ENCODE results near the gene DNAJC7.

DNAJC7 gene

GRCh38 chr17:41984454-41984853, 32.8 kb downstream of the DNAJC7 start:
- DNase-seq = no peak
- Histone ChIP-seq H3K4me3 (ENCODE audit: insufficient read depth, low read depth, low read length, poor library complexity, severe bottlenecking) (no peak overlapping the region), H3K36me3 (ENCODE audit: control insufficient read depth, insufficient read depth, low read length) (peaks cover 76% of the 10 kb centered on the region), H3K27me3 (replicated peaks; ENCODE audit: control insufficient read depth, insufficient read depth, low read length, poor library complexity, severe bottlenecking) (no peaks in the 10 kb centered on the region), H3K4me1 (ENCODE audit: control insufficient read depth, insufficient read depth, low read length, poor library complexity, severe bottlenecking) (no peaks in the 10 kb centered on the region), H3K27ac (ENCODE audit: insufficient read depth, low read length, poor library complexity, severe bottlenecking) (no peak overlapping the region), H3K9me3 (ENCODE audit: control insufficient read depth, low read length) (no peaks in the 10 kb centered on the region)

GRCh38 chr17:41982026-41982760, 35.0 kb downstream of the DNAJC7 start:
- no peak for DNase-seq
- Histone ChIP-seq H3K36me3 (ENCODE audit: control insufficient read depth, insufficient read depth, low read length) (peaks cover 71% of the 10 kb centered on the region), H3K9me3 (ENCODE audit: control insufficient read depth, low read length) (no peaks in the 10 kb centered on the region), H3K4me1 (ENCODE audit: control insufficient read depth, insufficient read depth, low read length, poor library complexity, severe bottlenecking) (no peaks in the 10 kb centered on the region), H3K27ac (ENCODE audit: insufficient read depth, low read length, poor library complexity, severe bottlenecking) (no peak overlapping the region), H3K27me3 (replicated peaks; ENCODE audit: control insufficient read depth, insufficient read depth, low read length, poor library complexity, severe bottlenecking) (no peaks in the 10 kb centered on the region), H3K4me3 (ENCODE audit: insufficient read depth, low read depth, low read length, poor library complexity, severe bottlenecking) (no peak overlapping the region)

DNA sequence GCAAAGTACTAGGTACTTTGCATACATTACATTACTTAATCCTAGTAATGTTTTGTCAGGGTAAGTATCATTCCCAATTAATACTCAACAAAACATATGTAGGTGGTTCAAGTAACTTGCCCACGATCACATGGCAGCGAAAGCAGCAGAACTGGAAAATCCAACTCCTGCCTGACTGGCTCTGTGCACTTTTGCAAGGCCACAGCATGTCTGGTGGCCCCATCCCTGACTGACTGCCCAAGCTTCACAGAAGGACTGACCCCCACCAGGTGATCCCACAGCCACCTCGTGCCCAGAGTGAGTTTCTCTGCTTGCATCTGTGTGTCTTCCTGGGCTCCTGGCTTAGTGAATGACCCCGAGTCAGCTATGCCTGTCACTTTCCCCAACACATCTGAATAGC, 39.2 kb downstream of the DNAJC7 start:
- no peak overlapping the region for H3K4me3 ChIP-seq (ENCODE audit: insufficient read depth, low read depth, low read length, poor library complexity, severe bottlenecking)
- H3K4me1 ChIP-seq (ENCODE audit: control insufficient read depth, insufficient read depth, low read length, poor library complexity, severe bottlenecking) = no peaks in the 10 kb centered on the region
- H3K27me3 ChIP-seq (replicated peaks; ENCODE audit: control insufficient read depth, insufficient read depth, low read length, poor library complexity, severe bottlenecking) = no peaks in the 10 kb centered on the region
- H3K36me3 ChIP-seq (ENCODE audit: control insufficient read depth, insufficient read depth, low read length) = peaks cover 82% of the 10 kb centered on the region
- no peak overlapping the region for H3K27ac ChIP-seq (ENCODE audit: insufficient read depth, low read length, poor library complexity, severe bottlenecking)
- DNase-seq = no peak
- no peaks in the 10 kb centered on the region for H3K9me3 ChIP-seq (ENCODE audit: control insufficient read depth, low read length)

DNA sequence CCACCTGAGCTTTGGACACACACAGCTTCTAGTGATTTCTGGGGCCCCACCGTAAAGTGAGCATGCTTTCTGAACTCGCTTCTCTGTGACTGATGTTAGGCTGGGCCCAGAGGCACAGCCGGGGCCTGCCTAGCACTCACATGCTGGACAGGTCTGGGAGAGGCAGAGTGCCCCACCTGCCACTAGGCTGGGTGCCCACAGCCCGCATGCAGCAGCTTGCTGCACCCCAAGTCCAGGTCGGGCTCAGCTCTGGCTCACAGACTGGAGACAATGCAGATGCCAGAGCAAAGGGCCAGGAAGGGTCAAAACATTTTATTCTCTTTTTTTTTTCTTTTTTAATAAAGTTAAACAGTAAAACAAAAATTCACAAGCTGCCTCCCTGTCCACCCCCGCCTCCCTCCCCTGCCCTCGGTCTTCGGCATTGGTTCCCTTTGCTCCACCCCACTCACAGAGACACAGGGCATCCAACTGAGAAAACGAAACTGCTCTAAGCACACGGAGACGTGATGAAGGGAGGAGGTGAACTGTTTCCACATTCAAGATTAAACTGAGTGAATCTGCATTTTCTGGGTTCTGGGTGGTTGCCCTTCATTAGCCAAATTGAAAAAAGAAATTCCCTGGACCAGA, 41.0 kb downstream of the DNAJC7 start:
- Histone ChIP-seq H3K27me3 (replicated peaks; ENCODE audit: control insufficient read depth, insufficient read depth, low read length, poor library complexity, severe bottlenecking) (no peaks in the 10 kb centered on the region), H3K36me3 (ENCODE audit: control insufficient read depth, insufficient read depth, low read length) (peaks cover 85% of the 10 kb centered on the region), H3K9me3 (ENCODE audit: control insufficient read depth, low read length) (no peaks in the 10 kb centered on the region), H3K4me1 (ENCODE audit: control insufficient read depth, insufficient read depth, low read length, poor library complexity, severe bottlenecking) (no peaks in the 10 kb centered on the region), H3K27ac (ENCODE audit: insufficient read depth, low read length, poor library complexity, severe bottlenecking) (no peak overlapping the region), H3K4me3 (ENCODE audit: insufficient read depth, low read depth, low read length, poor library complexity, severe bottlenecking) (no peak overlapping the region)
- no peak for DNase-seq

GRCh38 chr17:41975099-41976083, 41.8 kb downstream of the DNAJC7 start:
- peaks cover 5% of the 10 kb centered on the region for H3K4me1 ChIP-seq (ENCODE audit: control insufficient read depth, insufficient read depth, low read length, poor library complexity, severe bottlenecking)

GRCh38 chr17:41974658-41975057, 42.6 kb downstream of the DNAJC7 start:
- Histone ChIP-seq H3K9me3 (ENCODE audit: control insufficient read depth, low read length) (no peaks in the 10 kb centered on the region), H3K4me1 (ENCODE audit: control insufficient read depth, insufficient read depth, low read length, poor library complexity, severe bottlenecking) (peaks cover 5% of the 10 kb centered on the region), H3K27ac (ENCODE audit: insufficient read depth, low read length, poor library complexity, severe bottlenecking) (no peak overlapping the region), H3K36me3 (ENCODE audit: control insufficient read depth, insufficient read depth, low read length) (peaks cover 74% of the 10 kb centered on the region), H3K4me3 (ENCODE audit: insufficient read depth, low read depth, low read length, poor library complexity, severe bottlenecking) (no peak overlapping the region), H3K27me3 (replicated peaks; ENCODE audit: control insufficient read depth, insufficient read depth, low read length, poor library complexity, severe bottlenecking) (no peaks in the 10 kb centered on the region)
- no peak for DNase-seq

More at GRCh38 chr17:41975099-41976083, 41.8 kb downstream of the DNAJC7 start:
- H3K4me3 ChIP-seq (ENCODE audit: insufficient read depth, low read depth, low read length, poor library complexity, severe bottlenecking) = no peak overlapping the region
- H3K36me3 ChIP-seq (ENCODE audit: control insufficient read depth, insufficient read depth, low read length) = peaks cover 79% of the 10 kb centered on the region
- H3K27ac ChIP-seq (ENCODE audit: insufficient read depth, low read length, poor library complexity, severe bottlenecking) = no peak overlapping the region
- no peaks in the 10 kb centered on the region for H3K27me3 ChIP-seq (replicated peaks; ENCODE audit: control insufficient read depth, insufficient read depth, low read length, poor library complexity, severe bottlenecking)
- no peak for DNase-seq
- no peaks in the 10 kb centered on the region for H3K9me3 ChIP-seq (ENCODE audit: control insufficient read depth, low read length)

- DNase-seq = no peak
- peaks cover 5% of the 10 kb centered on the region for H3K4me1 ChIP-seq (ENCODE audit: control insufficient read depth, insufficient read depth, low read length, poor library complexity, severe bottlenecking)
- H3K4me3 ChIP-seq (ENCODE audit: insufficient read depth, low read depth, low read length, poor library complexity, severe bottlenecking) = no peak overlapping the region
- peaks cover 73% of the 10 kb centered on the region for H3K36me3 ChIP-seq (ENCODE audit: control insufficient read depth, insufficient read depth, low read length)
- no peaks in the 10 kb centered on the region for H3K27me3 ChIP-seq (replicated peaks; ENCODE audit: control insufficient read depth, insufficient read depth, low read length, poor library complexity, severe bottlenecking)
- H3K9me3 ChIP-seq (ENCODE audit: control insufficient read depth, low read length) = no peaks in the 10 kb centered on the region
- no peak overlapping the region for H3K27ac ChIP-seq (ENCODE audit: insufficient read depth, low read length, poor library complexity, severe bottlenecking)
Measured at GRCh38 chr17:41974031-41974430, 43.2 kb downstream of the DNAJC7 start.

GRCh38 chr17:41973408-41973811, 43.8 kb downstream of the DNAJC7 start:
- Histone ChIP-seq H3K4me1 (ENCODE audit: control insufficient read depth, insufficient read depth, low read length, poor library complexity, severe bottlenecking) (peaks cover 5% of the 10 kb centered on the region), H3K27me3 (replicated peaks; ENCODE audit: control insufficient read depth, insufficient read depth, low read length, poor library complexity, severe bottlenecking) (no peaks in the 10 kb centered on the region), H3K9me3 (ENCODE audit: control insufficient read depth, low read length) (no peaks in the 10 kb centered on the region), H3K27ac (ENCODE audit: insufficient read depth, low read length, poor library complexity, severe bottlenecking) (no peak overlapping the region), H3K36me3 (ENCODE audit: control insufficient read depth, insufficient read depth, low read length) (peaks cover 72% of the 10 kb centered on the region), H3K4me3 (ENCODE audit: insufficient read depth, low read depth, low read length, poor library complexity, severe bottlenecking) (no peak overlapping the region)
- DNase-seq = no peak

GRCh38 chr17:41972571-41973407, 44.5 kb downstream of the DNAJC7 start:
- Histone ChIP-seq H3K4me1 (ENCODE audit: control insufficient read depth, insufficient read depth, low read length, poor library complexity, severe bottlenecking) (peaks cover 8% of the 10 kb centered on the region), H3K4me3 (ENCODE audit: insufficient read depth, low read depth, low read length, poor library complexity, severe bottlenecking) (no peak overlapping the region), H3K27me3 (replicated peaks; ENCODE audit: control insufficient read depth, insufficient read depth, low read length, poor library complexity, severe bottlenecking) (no peaks in the 10 kb centered on the region), H3K27ac (ENCODE audit: insufficient read depth, low read length, poor library complexity, severe bottlenecking) (no peak overlapping the region), H3K9me3 (ENCODE audit: control insufficient read depth, low read length) (no peaks in the 10 kb centered on the region), H3K36me3 (ENCODE audit: control insufficient read depth, insufficient read depth, low read length) (peaks cover 67% of the 10 kb centered on the region)
- DNase-seq = no peak
